Heart right ventricle (tissue), 16 donors: ENCODE results near the gene ATM. TPM values are rescaled to one million over a fixed set of nuclear protein-coding genes. Genes with fewer than 3 reads are reported as not detected.
"Not testable (repeated sequence)": the region's sequence is repeated elsewhere in the genome, so short reads cannot be mapped to it uniquely, and the experiment has no call there.

Source experiments
- ATAC-seq, 8 donors: fragments of 200-7000 bp; cut with Tn5 transposase; one replicate each; pipeline ENCODE4 v1.9.1; 2020; ENCODE audit warnings: mild to moderate bottlenecking in 8 of 8, moderate library complexity in 8 of 8, moderate number of reproducible peaks in 1 of 8
- DNase-seq, 2 donors: peaks; one replicate each; pipeline ENCODE4 v3.0.0-alpha.2; 2020
- H3K27ac ChIP-seq, 10 donors: fragments of 200-600 bp; sonication (generic) in 2 of 10; one replicate each; pipeline versions ENCODE4 v1.5.0 to v1.8.0; 2020 to 2022; ENCODE audit warnings: mild to moderate bottlenecking in 3 of 10
- H3K27me3 ChIP-seq, 7 donors: fragments of 200-600 bp; one replicate each; pipeline ENCODE4 v1.8.0; 2021 to 2022; ENCODE audit warnings: mild to moderate bottlenecking in 2 of 7
- H3K36me3 ChIP-seq, 9 donors: fragments of 200-600 bp; sonication (generic) in 1 of 9; one replicate each; pipeline versions ENCODE4 v1.5.0 to v1.8.0; 2020 to 2022; ENCODE audit warnings: mild to moderate bottlenecking in 2 of 9
- H3K4me1 ChIP-seq, 9 donors: fragments of 200-600 bp; sonication (generic) in 1 of 9; one replicate each; pipeline versions ENCODE4 v1.5.0 to v1.8.0; 2020 to 2022; ENCODE audit warnings: mild to moderate bottlenecking in 4 of 9
- H3K4me3 ChIP-seq, 10 donors: fragments of 200-600 bp; sonication (generic) in 2 of 10; one replicate each; pipeline versions ENCODE4 v1.5.0 to v1.8.0; 2020 to 2022; ENCODE audit warnings: mild to moderate bottlenecking in 7 of 10, moderate library complexity in 2 of 10
- H3K9me3 ChIP-seq, 11 donors: fragments of 200-600 bp in 10 of 11; sonication (generic) in 2 of 11; one replicate each; pipeline versions ENCODE4 v1.5.0 to v1.8.0; 2013 to 2022; ENCODE audit warnings: mild to moderate bottlenecking in 2 of 11, control low read depth in 1 of 11, moderate library complexity in 1 of 11
- WGBS, 2 donors: extraction: QIAGEN DNeasy Blood & Tissue Kit; methylation state at CpG; one replicate each; pipeline ENCODE4 v1.1.7; 2013; ENCODE audit warnings: inconsistent platforms in 1 of 2; 5-methylcytosine and 5-hydroxymethylcytosine counted together
- intact Hi-C, 10 donors: fragments of 100-400 bp; cut with DNase I; formaldehyde crosslinking; loops; one replicate each; pipeline versions ENCODE4 v1.11.1 to v1.14.2; 2022
- polyA plus RNA-seq, 2 donors: library from polyadenylated mRNA; stranded (reverse); fragments of 200-250 nt; gene quantifications; one replicate each; pipeline ENCODE4 v1.2.3, GENCODE V29; 2013
- total RNA-seq, 10 donors: library from RNA; stranded (reverse); fragmentation: NEBNext Ultra II Directional in 3 of 10; extraction: Animal tissue kit (Norgen Biotek cat#: 25700) in 3 of 10; gene quantifications; one replicate each; pipeline versions ENCODE4 v1.2.1 to v1.2.4, GENCODE V29; 2021 to 2023
- TF ChIP-seq, protein P1 (sequence below), 9 donors: fragments of 200-600 bp; sonication (generic) in 2 of 9; IDR thresholded peaks; one replicate each; pipeline versions ENCODE4 v1.5.0 to v1.8.0; 2021 to 2022; ENCODE audit warnings: antibody characterized with exemption in 9 of 9, mild to moderate bottlenecking in 5 of 9, moderate library complexity in 1 of 9
- donor health status: Arrhythmogenic right ventricular cardiomyopathy.
- donor health status: ischemic (EF 13 %, LVEDD 7.1; RV severe dilation, severe dysfunction).
- donor health status: healthy with polysubstance abuse.
- donor health status: DM: no; HTN: yes; CAD: no.
- donor health status: DM: no; HTN: no; CAD: no.
- donor health status: ischemic (EF 25% LVEDD 6.9; RV normal size, moderate dysfunction).
- donor health status: ischemic (EF 25% LVEDD 5.7; RV mildly dilated, moderate dysfunction).
- donor health status: healthy.
- donor health status: DM: yes; HTN: yes; CAD: no.
- donor health status: Ischemic cardiomyopathy.
- donor health status: ischemic (EF 35%, LVEDD 5.7; RV mildly dilated, moderate dysfunction).
- donor health status: nonischemic (EF 11% LVEDD 7.7; RV severe dilation, severe dysfunction).
- donor health status: DM: yes; HTN: yes; CAD: no.
- donor health status: PGD.
- donor health status: ischemic (EF 29% LVEDD 5.4; RV normal size, mild dysfunction).
- donor health status: nonischemic (EF 23%, LVEDD 6.1; RV moderate dilation, normal function).

Gene ATM
- total and polyA plus RNA-seq, 12 donors, result 9.4 to 50.7 (median 33.7) TPM

DNA sequence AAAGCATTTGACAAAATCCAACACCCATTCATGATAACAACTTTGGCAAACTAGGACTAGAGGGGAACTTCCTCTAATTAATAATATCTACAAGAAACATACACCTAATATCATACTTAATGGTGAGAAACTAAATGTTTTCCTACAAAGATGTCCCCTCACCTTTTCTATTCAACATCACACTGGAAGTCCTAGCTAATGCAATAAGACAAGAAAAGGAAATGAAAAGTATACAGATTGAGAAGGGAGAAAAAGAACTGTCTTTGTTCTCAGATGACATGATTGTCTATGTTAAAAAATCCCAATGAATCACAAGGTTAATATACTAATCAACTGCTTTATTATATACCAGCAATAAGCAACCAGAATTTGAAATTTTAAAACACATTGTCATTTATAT lies 192.1 kb downstream of the ATM start:
- Histone ChIP-seq H3K4me3 (no peak overlapping the region), H3K4me1 (no peaks in the 10 kb centered on the region), H3K27me3 (no peaks in the 10 kb centered on the region), H3K9me3 (peaks cover 0 to 16% (median 5%) of the 10 kb centered on the region in 11 donors), H3K27ac (no peak overlapping the region), H3K36me3 (no peaks in the 10 kb centered on the region)
- no peak for DNase-seq
- intact Hi-C loops, result loop anchor here in 4 of 10 donors (5.0 to 10.0 kb wide), 3 partner anchors 230 to 240 kb away; no protein-coding TSS in a partner anchor
- no peak for ATAC-seq
- TF ChIP-seq, protein P1, sequence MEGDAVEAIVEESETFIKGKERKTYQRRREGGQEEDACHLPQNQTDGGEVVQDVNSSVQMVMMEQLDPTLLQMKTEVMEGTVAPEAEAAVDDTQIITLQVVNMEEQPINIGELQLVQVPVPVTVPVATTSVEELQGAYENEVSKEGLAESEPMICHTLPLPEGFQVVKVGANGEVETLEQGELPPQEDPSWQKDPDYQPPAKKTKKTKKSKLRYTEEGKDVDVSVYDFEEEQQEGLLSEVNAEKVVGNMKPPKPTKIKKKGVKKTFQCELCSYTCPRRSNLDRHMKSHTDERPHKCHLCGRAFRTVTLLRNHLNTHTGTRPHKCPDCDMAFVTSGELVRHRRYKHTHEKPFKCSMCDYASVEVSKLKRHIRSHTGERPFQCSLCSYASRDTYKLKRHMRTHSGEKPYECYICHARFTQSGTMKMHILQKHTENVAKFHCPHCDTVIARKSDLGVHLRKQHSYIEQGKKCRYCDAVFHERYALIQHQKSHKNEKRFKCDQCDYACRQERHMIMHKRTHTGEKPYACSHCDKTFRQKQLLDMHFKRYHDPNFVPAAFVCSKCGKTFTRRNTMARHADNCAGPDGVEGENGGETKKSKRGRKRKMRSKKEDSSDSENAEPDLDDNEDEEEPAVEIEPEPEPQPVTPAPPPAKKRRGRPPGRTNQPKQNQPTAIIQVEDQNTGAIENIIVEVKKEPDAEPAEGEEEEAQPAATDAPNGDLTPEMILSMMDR (IDR thresholded peaks at IDR 0.05), result no peak

DNA sequence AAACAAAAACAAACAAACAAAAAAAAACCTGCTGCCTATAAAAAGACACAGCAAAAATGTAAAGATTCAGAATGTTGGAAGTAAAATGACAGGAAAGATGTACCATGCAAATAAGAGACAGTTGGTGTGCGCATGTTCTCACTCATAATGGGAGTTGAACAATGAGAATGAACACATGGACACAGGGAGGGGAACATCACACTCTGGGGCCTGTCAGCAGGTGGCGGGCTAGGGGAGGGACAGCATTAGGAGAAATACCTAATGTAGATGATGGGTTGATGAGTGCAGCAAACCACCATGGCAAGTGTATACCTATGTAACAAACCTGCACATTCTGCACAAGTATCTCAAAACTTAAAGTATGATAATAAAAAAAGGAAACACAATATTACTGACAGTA lies 194.7 kb downstream of the ATM start:
- not testable (repeated sequence) for H3K27me3 ChIP-seq, H3K36me3 ChIP-seq, ATAC-seq, H3K4me1 ChIP-seq, H3K27ac ChIP-seq, H3K4me3 ChIP-seq
- whole genome bisulfite sequencing, 2 donors, result 64 to 84% methylated on average over 2 of the region's 2 CpGs
- H3K9me3 ChIP-seq, result peaks cover 0 to 16% (median 5%) of the 10 kb centered on the region in 11 donors
- peak; percentile 25 to 26 for DNase-seq
- intact Hi-C loops, result loop anchor here in 4 of 10 donors (5.0 to 10.0 kb wide), 3 partner anchors 227 to 237 kb away; no protein-coding TSS in a partner anchor
- TF ChIP-seq, protein P1 (IDR thresholded peaks at IDR 0.05), result peak in 7 of 9 donors; percentile 22 to 52 (median 42)

Other genes with a start within 250 kb of the ATM start
- 10 to 100 TPM; 34.8 to 51.3 (median 42.6) TPM for gene CUL5, start 214.2 kb upstream of the ATM start, total RNA-seq
- gene CUL5, start 214.2 kb upstream of the ATM start, polyA plus RNA-seq, result 1 to 10 TPM; 5.9 to 6.6 TPM
- gene ACAT1, start 101.5 kb upstream of the ATM start, total RNA-seq, result 100 to 1,000 TPM; 219 to 535 (median 412) TPM
- 100 to 1,000 TPM; 158 to 167 TPM for gene ACAT1, start 101.5 kb upstream of the ATM start, polyA plus RNA-seq
- 10 to 100 TPM in 4 of 10 donors, 1 to 10 TPM in 6; 7.6 to 11.4 (median 9.5) TPM for gene NPAT, start 429 bp upstream of the ATM start, total RNA-seq
- 1 to 10 TPM; 1.9 to 2.1 TPM for gene NPAT, start 429 bp upstream of the ATM start, polyA plus RNA-seq
- 1 to 10 TPM in 6 of 10 donors, under 1 TPM in 3, not detected in 1; 0.39 to 1.6 (median 1.1) TPM for gene C11orf65, start 244.5 kb downstream of the ATM start, total RNA-seq
- under 1 TPM; 0.16 to 0.29 TPM for gene C11orf65, start 244.5 kb downstream of the ATM start, polyA plus RNA-seq